Measurements from ENCODE around the gene DAPK1.
"Not testable (repeated sequence)": the region's sequence is repeated elsewhere in the genome, so short reads cannot be mapped to it uniquely, and the experiment has no call there.

Gene DAPK1

DNA sequence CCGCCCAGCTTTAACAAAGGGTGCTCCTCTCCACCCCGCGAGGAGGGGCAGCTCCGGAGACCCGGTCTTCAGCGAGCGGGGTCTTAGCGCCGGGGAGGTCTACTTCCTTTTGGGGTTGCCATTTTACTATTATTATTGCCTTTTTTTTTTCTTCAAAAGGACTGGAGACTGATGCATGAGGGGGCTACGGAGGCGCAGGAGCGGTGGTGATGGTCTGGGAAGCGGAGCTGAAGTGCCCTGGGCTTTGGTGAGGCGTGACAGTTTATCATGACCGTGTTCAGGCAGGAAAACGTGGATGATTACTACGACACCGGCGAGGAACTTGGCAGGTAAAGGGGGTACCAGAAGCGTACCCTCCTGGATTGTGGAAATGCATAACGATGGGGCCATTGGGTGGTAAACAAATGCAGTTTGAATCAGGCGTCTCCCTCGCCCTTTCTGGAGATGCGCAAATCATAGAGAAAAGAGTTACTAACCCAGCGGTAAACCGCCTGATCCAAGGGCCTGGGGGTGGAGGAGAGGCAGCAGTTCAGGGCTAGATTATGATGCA, 1.2 kb downstream of the DAPK1 start:
- peak; percentile 42 for DNase-seq

DNA sequence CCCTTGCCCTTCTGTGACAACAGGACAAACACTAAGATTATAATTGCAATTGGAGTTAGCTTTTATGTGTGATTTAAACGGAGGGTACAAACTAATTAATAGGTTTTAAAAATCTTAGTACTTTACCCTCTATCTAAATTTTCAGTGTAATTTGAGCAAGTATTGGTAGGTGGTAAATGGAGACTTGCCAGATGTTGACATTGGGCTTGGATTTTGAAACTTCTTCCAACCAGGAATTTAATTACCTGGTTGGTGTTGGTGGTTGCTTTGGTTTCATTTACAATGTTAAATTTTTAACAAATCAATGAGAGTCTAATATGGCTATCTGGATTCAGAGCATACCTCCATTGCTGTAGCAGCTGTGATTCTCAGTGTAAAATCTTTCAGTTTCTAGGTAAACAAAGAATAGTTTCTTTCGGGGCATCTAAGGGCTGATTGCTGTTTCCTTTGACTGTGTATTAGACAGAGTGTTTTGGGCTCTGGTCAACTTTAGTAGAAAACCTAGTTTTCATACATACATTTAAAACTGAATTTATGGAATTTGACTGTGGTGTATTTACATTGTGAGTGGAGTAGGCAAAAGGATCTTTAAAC, 1.9 kb downstream of the DAPK1 start:
- no peak for DNase-seq

DNA sequence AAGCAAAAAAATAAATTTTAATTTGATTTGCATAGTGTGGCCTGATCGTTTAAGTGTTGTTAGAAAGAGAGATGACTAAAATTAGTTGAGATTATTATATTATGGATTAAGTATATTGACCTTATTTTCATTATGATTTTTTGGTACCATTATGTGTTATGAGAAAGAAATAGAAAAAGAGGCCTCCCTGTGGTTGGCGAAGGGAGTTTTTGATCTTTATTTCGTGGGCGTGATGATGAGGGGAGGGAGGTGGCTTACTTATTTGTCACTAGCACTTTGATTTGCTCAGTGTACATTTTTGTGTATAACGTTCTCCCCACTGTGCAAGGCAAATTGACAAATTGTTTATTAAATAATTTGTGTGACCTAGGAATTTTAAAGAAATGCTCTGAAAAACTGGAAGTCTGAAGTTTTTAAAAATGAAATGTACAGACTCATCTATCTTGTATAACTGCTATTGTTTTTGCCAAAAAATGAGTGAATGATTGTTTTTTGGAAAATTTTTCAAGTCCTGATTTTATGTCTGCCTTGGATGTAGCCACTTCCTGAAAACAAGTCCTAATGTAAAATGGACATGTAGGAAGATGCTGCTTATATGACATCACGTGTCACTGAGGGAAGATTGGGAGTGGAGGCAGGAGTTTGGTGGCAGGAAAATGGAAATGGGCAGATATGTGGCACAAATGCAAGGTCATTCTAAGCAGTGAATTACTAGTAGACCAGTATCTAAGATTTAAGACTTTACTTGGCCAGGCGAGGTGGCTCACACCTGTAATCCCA, 3.0 kb downstream of the DAPK1 start:
- DNase-seq = no peak

DNA sequence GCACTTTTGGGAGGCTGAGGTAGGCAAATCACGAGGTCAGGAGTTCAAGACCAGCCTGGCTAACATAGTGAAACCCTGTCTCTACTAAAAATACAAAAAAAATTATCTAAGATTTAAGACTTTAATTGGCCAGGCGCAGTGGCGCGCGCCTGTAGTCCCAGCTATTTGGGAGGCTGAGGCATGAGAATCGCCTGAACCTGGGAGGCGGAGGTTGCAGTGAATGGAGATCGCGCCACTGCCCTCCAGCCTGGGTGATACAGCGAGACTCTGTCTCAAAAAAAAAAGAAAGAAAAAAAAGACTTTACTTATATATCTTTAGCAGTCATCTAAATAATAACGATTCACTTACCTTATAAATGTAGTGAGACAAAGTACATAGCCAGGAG, 3.6 kb downstream of the DAPK1 start:
- not testable (repeated sequence) for DNase-seq

DNA sequence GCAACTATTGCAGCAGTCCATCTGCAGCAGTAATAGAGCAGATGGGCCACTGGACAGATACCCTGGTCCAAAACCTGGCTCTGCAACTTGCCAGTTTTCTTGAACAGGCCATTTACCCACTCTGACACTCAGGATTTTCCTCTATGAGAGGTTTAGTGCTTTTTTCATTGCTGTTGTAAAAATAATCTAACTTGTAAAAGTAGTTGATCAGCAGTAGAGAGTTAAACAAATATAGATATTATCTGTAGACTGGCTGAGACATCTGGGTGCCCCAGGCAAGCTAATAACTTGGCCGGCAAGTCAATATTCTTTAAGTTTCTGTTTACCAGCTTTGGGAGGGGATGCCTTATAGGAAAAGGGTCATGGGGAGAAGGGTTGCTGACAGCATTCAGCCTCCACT, 4.1 kb downstream of the DAPK1 start:
- DNase-seq = no peak

DNA sequence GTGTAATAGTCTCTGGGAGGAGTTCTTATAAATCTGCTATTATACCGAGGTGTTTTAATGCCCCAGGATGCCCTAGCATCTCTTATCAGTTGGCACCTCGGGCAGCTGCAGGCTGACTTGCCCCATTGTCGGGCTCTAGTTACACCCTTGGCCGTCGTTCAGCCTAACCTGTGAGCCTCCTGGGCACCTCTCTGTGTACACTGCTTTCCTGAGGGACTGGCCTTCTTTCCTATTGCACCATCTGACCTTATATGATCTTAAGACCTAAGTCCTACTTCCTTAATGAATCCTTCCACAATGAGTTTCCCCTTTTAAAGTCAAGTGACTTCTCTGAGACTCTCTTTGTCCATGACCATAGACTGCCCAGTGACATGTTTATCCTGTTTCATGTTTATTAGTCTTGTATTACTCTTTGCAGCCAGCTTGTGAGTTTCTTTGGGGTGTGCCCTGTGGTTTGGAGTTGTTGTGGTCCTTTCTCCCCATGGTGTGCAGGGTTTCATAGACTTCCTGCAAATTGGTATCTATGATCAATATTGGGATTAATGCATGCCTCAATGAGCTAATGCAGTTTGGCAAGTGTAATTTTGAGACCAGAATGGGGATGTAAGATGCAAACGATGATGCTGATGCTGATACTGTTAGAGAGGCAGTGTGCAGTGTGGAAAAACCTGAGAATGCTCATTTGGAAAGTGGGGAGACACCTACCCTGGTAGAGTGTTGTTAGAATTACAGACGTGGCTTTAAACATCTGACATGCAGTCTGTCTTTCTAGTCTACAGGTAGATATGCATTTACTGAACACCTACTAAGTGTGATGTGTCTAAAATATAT, 4.9 kb downstream of the DAPK1 start:
- DNase-seq = no peak

DNA sequence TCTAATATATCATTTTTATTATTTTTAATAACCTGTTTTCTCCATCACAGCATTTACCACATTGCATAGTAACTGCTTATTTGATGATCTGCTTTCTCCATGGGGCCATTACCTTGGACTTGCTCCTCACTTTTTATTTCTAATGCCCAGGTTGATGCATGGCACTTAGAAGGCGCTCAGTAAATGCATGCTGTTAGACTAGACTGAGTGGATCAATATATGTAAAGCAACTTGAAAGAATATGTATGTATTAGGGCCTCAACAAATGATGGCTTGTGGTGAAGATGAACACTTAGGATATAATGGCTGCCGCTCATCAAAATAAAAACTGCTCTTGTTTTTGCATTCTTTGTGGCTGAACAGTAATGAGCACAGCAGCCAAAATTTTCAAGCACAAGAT, 5.8 kb downstream of the DAPK1 start:
- DNase-seq = no peak

DNA sequence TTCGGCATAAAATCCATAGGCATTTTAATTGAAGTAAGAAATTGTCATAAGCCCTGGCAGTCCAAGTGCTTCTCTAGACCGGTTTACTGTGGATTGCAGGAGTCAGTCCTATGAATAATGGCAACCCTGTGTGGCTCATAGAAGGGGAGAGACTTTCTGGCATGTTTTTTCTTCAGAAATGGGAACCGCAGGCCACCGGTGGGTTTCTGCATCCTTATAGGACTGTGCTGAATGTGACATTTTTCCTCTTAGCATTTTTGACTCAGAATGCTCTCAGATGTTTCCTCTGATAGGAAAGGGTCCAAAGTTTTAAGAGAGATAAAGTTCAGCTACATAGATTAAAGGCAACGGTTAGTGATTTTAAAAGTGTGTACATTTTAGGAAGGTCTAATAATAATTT, 6.3 kb downstream of the DAPK1 start:
- DNase-seq = no peak

DNA sequence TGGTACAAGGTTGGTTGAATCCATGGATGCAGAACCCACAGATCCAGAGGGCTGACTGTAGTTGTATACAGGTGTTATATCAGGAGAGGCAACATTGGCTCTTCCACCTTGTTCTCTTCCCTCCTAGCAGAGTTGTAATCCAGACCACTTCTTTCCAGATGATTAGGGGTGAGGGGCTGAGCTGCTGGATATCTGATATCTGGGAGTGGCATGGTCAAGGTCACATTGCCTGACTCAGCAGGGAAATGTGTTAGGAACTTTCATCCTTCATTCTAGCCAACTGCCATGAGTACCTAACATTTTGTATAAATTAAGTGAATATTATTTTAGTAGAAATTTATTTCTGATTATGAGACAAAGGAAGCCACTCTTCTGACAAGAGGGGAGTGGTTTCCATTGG, 7.3 kb downstream of the DAPK1 start:
- DNase-seq = peak; percentile 54

DNA sequence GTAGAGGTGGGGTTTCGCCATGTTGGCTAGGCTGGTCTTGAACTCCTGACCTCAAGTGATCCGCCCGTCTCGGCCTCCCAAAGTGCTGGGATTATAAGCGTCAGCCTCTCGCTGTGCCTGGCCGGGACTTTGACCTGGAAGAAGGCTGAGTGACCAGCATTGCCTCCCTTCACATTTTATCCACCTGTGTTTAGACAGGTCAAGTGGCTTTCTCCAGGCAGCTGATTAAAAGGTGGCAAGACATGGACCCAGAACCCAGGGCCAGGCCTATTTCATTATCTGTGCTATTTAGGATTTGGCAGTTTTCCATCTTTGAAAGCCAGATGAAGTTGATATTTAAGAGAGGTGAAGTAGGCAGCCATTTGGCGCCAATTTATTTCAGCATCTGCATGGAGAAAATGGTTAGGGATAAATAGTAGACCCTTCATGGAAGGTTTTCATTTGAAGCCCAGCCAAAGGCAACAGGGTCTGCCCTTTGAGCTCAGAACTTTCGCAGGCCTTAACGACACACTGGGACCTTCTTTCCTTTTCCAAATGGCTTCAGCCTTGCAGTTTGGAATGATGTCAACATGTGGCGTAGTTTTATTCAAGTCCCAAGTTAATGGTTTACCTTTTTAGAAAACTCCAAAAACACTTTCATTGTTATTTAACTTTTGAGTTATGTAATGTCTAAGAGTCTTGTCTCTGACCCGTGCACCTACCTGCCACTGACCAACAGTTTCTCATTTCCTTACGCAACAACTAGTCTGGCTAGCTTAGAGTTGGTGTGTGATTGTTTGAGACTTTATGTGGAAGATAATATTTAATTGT, 8.4 kb downstream of the DAPK1 start:
- peak; percentile 11 for DNase-seq

DNA sequence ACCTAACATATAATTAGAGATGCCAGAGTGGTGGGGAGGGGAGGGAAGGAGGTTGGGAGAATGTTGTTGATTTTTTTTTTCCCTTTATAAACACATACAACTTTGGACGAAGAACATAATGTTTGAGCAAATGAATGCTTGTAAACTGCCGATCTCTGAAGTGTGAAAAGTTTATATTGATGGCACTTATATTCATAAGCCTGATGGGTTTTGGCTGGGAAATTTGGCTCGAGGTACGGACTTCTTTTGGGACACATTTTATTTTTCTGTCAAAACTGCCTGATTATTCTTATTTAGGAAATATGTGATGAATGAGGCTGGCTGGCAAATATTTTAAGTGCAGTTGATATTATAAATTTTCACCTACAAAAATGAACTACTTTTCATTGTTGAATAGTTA, 9.9 kb downstream of the DAPK1 start:
- DNase-seq = no peak

DNA sequence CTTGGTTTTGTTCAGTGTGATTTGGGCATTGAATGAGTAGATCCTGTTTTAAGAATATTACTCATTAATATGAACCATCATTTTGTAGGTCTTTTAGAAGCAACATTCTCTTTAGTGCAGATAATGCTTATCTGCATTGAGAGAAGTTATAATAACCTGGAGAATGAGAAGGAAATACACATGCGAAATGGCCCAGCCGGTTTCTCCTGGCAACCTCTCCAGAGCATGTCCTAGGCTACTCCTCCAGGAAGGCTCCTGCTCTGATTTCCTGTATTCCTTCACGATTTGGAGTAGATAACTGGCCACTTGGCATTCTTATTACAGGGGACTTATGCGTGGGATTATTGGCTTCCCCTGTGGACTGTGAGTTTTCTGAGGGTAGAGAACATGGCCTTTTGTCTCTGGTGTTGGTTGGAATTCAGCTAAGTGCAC, 12.6 kb downstream of the DAPK1 start:
- no peak for DNase-seq

DNA sequence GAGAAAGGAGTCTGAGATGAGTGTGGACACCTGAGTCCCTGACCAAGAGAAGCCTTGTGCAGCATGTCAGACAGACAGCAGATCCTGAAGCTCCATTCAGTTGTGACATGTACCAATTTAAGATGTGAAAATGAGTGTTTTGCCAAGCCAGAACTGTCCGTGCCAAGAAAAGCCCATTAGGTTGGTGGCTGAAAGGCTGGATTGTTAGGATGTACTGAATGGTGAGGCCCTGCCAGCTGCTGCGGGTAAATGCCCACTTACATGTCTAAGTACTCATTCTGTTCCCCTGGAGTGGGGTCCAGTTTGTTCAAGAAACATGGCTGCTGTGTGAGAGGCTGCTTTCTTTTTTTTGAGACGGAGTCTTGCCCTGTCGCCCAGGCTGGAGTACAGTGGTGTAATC, 14.6 kb downstream of the DAPK1 start:
- no peak for DNase-seq

DNA sequence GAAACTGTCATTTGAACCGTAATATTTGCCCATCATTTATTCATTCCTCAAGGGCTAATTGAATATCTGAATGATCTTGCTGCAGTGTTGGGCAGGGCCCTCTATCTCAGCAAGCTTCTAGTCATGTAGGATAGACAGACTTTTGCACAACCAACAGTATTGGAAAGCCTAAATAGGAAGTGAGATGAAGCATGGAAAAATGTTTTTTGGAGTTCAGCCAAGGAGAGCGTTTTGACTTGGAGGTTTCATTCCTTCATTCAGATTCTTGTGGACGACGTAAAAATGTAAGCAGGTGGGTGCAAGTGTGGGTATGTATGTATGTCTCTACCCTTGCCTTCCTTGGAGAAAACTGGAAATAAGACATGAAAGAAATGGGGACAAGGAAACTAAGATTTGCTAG, 15.5 kb downstream of the DAPK1 start:
- DNase-seq = no peak

DNA sequence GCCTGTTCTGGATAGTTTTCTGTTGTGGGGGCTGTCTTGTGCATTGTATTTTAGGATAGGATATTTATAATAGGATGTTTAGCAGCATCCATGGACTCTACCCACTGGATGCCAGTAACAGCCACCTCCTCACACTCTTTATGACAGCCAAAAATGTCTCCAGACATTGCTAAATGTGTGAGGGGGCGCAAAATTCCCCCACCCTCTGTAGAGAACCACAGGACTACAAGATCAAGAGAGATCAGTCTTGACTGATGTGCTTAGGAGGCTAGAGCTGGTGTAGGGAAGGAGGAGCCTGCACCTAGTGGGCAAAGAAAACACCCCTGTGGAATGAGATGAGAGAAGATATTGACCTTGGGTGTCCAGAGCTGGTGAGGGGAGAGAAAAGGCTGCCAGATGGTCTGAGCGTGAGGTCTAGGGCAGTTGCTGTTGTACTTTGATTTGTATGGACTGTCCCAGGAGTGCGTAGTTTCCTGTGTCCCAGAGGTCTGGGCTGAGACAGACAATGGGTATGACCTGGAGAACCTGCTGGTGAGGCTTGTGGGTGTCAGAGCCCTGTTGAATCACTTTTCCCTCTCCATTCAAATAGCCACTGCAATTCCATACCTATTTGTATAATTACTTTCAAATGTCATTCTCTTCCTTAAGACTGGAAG, 16.3 kb downstream of the DAPK1 start:
- DNase-seq = no peak

DNA sequence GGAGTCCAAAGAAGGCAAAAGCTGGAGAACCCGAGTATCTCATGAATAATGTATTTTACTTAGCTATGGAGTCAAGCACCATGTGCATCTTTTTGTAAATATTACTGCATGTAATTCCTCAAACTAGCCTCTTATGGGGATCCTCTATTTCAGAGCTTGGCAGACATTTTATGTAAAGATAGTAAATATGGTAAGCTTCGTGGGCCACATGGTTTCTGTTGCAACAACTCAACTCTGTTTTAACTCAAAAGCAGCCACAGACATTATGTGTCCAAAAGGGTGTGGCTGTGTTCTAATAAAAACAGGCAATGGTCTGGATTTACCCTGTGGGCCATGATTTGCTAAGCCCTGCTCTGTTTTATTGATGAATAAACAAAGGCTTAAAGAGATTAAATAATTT, 17.3 kb downstream of the DAPK1 start:
- no peak for DNase-seq

DNA sequence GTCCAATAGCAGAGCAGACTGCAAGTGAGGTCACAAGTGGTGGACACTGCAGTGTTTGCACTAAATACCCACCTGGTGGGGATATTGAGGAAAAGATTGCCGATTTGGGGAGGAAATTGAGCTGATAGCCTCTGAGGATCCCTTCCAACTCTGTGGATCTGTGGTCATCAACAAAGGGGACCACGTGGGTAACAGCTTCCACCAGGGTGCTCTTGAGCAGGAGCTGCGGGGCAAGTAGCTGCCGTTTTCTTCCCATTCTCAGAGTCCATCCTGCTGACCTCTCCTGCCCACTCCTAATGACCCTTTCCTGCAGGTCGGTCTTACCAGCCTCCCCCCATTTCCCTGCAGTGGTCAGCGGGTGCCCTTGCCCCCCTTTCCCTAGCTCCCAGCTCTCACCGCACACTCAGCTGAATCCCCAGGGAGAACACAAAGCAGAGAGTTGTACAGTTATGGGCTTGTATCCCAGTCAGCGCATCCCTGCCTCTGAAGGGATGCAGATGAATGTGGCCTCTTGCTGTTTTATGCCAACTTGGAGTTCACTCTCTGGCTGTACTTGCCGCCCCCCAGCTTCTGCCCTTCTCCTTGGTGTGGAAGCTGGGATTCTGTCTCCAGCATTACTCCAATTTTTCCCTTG, 18.0 kb downstream of the DAPK1 start:
- DNase-seq = no peak

DNA sequence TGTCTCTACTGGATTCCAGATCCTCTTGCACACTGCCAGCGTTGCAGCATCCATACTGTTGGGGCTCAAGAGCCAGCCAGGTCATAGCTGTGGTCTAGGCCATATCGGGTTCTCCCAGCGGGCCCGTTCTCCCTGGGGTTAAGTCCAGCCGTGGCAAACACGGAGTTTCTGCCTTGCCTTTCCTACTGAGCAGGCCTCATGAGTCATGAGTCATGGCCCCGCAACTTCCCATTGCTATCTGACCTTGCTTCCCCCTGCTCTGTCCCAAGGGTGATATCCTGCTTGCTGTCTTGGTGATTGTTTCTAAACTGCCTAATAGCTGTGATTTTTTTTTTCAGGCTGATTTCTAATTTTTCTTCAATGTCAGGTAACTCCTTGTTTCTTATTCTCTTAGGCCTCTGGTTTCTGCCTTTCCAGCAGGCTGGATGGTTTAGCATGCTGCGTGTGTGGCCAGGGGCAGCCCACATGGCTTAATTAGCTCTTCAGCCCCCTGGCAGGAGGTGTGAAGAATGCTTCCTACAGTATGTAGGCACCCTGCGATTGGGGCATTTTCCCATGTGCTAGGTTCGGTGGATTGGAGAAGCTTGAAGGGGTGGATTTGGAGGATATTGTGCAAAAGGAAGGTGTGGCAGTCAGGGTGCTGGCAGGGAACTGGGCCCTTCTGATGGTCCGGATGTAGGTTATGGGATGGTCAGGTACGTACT, 18.7 kb downstream of the DAPK1 start:
- no peak for DNase-seq

DNA sequence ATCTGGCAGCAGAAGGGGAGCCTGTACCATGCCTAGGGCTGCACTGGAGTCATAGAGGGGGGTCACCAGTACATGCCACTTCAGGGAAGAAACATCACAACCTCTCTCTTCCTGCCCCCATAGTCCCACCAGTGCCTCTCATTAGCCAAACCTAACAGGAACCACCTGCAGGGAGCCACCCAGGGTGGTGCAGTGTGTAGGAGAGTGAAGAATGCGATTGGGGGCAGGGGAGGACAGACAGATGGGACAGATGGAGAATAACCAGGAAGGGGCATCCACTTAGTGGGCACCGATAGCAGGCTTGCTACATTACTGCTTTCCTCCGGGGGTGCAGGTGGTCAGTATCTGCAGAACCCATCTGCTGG, 19.2 kb downstream of the DAPK1 start:
- no peak for DNase-seq

DNA sequence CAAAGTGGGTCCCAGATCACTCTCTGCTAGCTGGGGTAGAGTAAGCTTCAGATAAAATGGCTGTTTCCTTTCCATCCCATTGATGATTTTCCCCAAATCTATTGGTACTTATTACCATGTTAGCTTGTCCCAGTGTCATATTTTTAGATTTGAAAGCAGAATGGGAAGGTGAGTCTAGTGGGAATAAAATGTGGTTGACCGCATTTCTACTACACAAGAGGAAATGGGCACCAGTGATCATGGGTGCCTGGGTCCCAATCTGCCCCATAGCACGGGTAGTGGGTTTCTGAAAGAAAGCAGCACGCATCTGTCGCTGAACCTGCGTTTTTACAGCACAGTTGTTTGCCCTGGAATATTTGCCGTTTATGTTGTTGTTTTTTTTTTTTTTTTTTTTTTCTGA, 20.1 kb downstream of the DAPK1 start:
- no peak for DNase-seq

DNA sequence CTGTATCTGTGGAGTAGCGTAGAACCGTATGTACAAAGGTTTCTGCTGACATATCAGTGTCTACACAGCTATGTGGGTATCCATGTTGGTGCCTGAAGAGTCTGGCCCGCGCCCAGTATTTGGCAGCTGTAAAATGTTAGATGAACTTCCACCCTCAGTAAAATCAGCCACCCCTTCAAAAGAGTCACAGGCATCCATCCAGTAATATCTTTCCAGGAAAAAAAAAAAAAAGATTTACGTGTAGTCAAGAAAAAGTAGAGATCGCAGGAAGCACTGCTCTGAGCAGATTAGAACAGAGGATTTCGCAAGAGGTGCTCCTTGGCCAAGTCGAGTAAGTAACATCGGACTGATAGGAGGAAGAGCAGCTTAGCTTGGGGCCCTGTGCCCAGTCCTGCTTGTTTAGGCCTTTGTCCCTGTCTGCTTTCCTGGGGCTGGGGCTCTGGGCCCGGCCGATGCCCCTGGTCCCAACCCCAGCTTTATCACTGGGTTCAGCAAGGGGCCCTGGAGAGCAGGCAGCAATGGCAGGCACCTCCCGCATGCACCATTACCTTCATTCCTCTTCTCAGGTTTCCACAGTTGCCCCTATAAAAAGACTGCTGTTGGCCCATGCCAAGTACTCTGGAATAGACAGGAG, 21.2 kb downstream of the DAPK1 start:
- DNase-seq = no peak
